ENCODE results near the gene KCNJ14. TPM values are rescaled to one million over a fixed set of nuclear protein-coding genes. Genes with fewer than 3 reads are reported as not detected.

KCNJ14 gene
- 0.59 TPM for polyA plus RNA-seq (2013, experiment 1 of 4)
- 0.87 TPM for polyA plus RNA-seq (2013, experiment 2 of 4)
- polyA plus RNA-seq (2013, experiment 3 of 4): 0.27 TPM
- 0.61 TPM for polyA plus RNA-seq (2013, experiment 4 of 4)

GRCh38 chr19:48455171-48455907 is at the start of gene KCNJ14:
Gene KCNJ14 (plus strand): TSS chr19:48455574. CDS start chr19:48461725, 6,151 bp downstream.
- Histone ChIP-seq H3K4me1 (ENCODE audit: control insufficient read depth, insufficient read depth, low read length) (no peaks in the 10 kb centered on the region), H3K9me3 (ENCODE audit: control insufficient read depth, low read length) (no peaks in the 10 kb centered on the region), H3K27me3 (ENCODE audit: control insufficient read depth, insufficient read depth, low read length, poor library complexity, severe bottlenecking) (no peaks in the 10 kb centered on the region), H3K27ac (ENCODE audit: insufficient read depth, low read depth, low read length, poor library complexity, severe bottlenecking) (no peak within 1 kb of the TSS), H3K4me3 (ENCODE audit: insufficient read depth, low read depth, low read length) (no peak within 1 kb of the TSS), H3K36me3 (ENCODE audit: control insufficient read depth, insufficient read depth, low read length) (peaks cover 32% of the 10 kb centered on the region)
- 93 to 95% methylated on average over 16 of the region's 16 CpGs for WGBS, 2 experiments

- no peaks in the 10 kb centered on the region for H3K9me3 ChIP-seq (ENCODE audit: control insufficient read depth, low read length)
- WGBS, 2 experiments: 92% methylated on average over 13 of the region's 13 CpGs
- H3K4me1 ChIP-seq (ENCODE audit: control insufficient read depth, insufficient read depth, low read length): no peaks in the 10 kb centered on the region
- no peak overlapping the region for H3K4me3 ChIP-seq (ENCODE audit: insufficient read depth, low read depth, low read length)
- H3K27ac ChIP-seq (ENCODE audit: insufficient read depth, low read depth, low read length, poor library complexity, severe bottlenecking): no peak overlapping the region
- no peaks in the 10 kb centered on the region for H3K27me3 ChIP-seq (ENCODE audit: control insufficient read depth, insufficient read depth, low read length, poor library complexity, severe bottlenecking)
- no peaks in the 10 kb centered on the region for H3K36me3 ChIP-seq (ENCODE audit: control insufficient read depth, insufficient read depth, low read length)
Measured at GRCh38 chr19:48405850-48406249, 49.5 kb upstream of the KCNJ14 start.

GRCh38 chr19:48413879-48414587 is 41.3 kb upstream of the KCNJ14 start:
- Histone ChIP-seq H3K27ac (ENCODE audit: insufficient read depth, low read depth, low read length, poor library complexity, severe bottlenecking) (no peak overlapping the region), H3K4me3 (ENCODE audit: insufficient read depth, low read depth, low read length) (peak overlapping the region; percentile 32), H3K27me3 (ENCODE audit: control insufficient read depth, insufficient read depth, low read length, poor library complexity, severe bottlenecking) (peaks cover 10% of the 10 kb centered on the region), H3K4me1 (ENCODE audit: control insufficient read depth, insufficient read depth, low read length) (peaks cover 4% of the 10 kb centered on the region), H3K9me3 (ENCODE audit: control insufficient read depth, low read length) (no peaks in the 10 kb centered on the region), H3K36me3 (ENCODE audit: control insufficient read depth, insufficient read depth, low read length) (no peaks in the 10 kb centered on the region)
- 48 to 56% methylated on average over 24 of the region's 24 CpGs for WGBS, 2 experiments

- no peaks in the 10 kb centered on the region for H3K9me3 ChIP-seq (ENCODE audit: control insufficient read depth, low read length)
- peaks cover 4% of the 10 kb centered on the region for H3K4me1 ChIP-seq (ENCODE audit: control insufficient read depth, insufficient read depth, low read length)
- H3K27ac ChIP-seq (ENCODE audit: insufficient read depth, low read depth, low read length, poor library complexity, severe bottlenecking): no peak overlapping the region
- 68 to 73% methylated on average over 14 of the region's 14 CpGs for WGBS, 2 experiments
- no peak overlapping the region for H3K4me3 ChIP-seq (ENCODE audit: insufficient read depth, low read depth, low read length)
- H3K27me3 ChIP-seq (ENCODE audit: control insufficient read depth, insufficient read depth, low read length, poor library complexity, severe bottlenecking): peaks cover 10% of the 10 kb centered on the region
- no peaks in the 10 kb centered on the region for H3K36me3 ChIP-seq (ENCODE audit: control insufficient read depth, insufficient read depth, low read length)
Measured at GRCh38 chr19:48415395-48415794, 40.0 kb upstream of the KCNJ14 start.

GRCh38 chr19:48415806-48416221 is 39.6 kb upstream of the KCNJ14 start:
- H3K4me1 ChIP-seq (ENCODE audit: control insufficient read depth, insufficient read depth, low read length): peaks cover 4% of the 10 kb centered on the region
- H3K4me3 ChIP-seq (ENCODE audit: insufficient read depth, low read depth, low read length): no peak overlapping the region
- WGBS, 2 experiments: 94% methylated on average over 30 of the region's 30 CpGs
- H3K36me3 ChIP-seq (ENCODE audit: control insufficient read depth, insufficient read depth, low read length): no peaks in the 10 kb centered on the region
- peaks cover 10% of the 10 kb centered on the region for H3K27me3 ChIP-seq (ENCODE audit: control insufficient read depth, insufficient read depth, low read length, poor library complexity, severe bottlenecking)
- H3K27ac ChIP-seq (ENCODE audit: insufficient read depth, low read depth, low read length, poor library complexity, severe bottlenecking): no peak overlapping the region
- H3K9me3 ChIP-seq (ENCODE audit: control insufficient read depth, low read length): no peaks in the 10 kb centered on the region

- H3K9me3 ChIP-seq (ENCODE audit: control insufficient read depth, low read length): no peaks in the 10 kb centered on the region
- no peak overlapping the region for H3K27ac ChIP-seq (ENCODE audit: insufficient read depth, low read depth, low read length, poor library complexity, severe bottlenecking)
- no peaks in the 10 kb centered on the region for H3K36me3 ChIP-seq (ENCODE audit: control insufficient read depth, insufficient read depth, low read length)
- H3K4me3 ChIP-seq (ENCODE audit: insufficient read depth, low read depth, low read length): no peak overlapping the region
- peaks cover 10% of the 10 kb centered on the region for H3K27me3 ChIP-seq (ENCODE audit: control insufficient read depth, insufficient read depth, low read length, poor library complexity, severe bottlenecking)
- peaks cover 4% of the 10 kb centered on the region for H3K4me1 ChIP-seq (ENCODE audit: control insufficient read depth, insufficient read depth, low read length)
- 80 to 83% methylated on average over 7 of the region's 7 CpGs for whole genome bisulfite sequencing, 2 experiments
Measured at GRCh38 chr19:48417421-48417820, 38.0 kb upstream of the KCNJ14 start.

- peaks cover 10% of the 10 kb centered on the region for H3K27me3 ChIP-seq (ENCODE audit: control insufficient read depth, insufficient read depth, low read length, poor library complexity, severe bottlenecking)
- 85% methylated on average over 6 of the region's 6 CpGs for whole genome bisulfite sequencing, 2 experiments
- no peaks in the 10 kb centered on the region for H3K36me3 ChIP-seq (ENCODE audit: control insufficient read depth, insufficient read depth, low read length)
- H3K9me3 ChIP-seq (ENCODE audit: control insufficient read depth, low read length): no peaks in the 10 kb centered on the region
- H3K27ac ChIP-seq (ENCODE audit: insufficient read depth, low read depth, low read length, poor library complexity, severe bottlenecking): no peak overlapping the region
- peaks cover 4% of the 10 kb centered on the region for H3K4me1 ChIP-seq (ENCODE audit: control insufficient read depth, insufficient read depth, low read length)
- no peak overlapping the region for H3K4me3 ChIP-seq (ENCODE audit: insufficient read depth, low read depth, low read length)
Measured at GRCh38 chr19:48418317-48419064, 36.9 kb upstream of the KCNJ14 start.

- Histone ChIP-seq H3K4me3 (ENCODE audit: insufficient read depth, low read depth, low read length) (no peak overlapping the region), H3K9me3 (ENCODE audit: control insufficient read depth, low read length) (no peaks in the 10 kb centered on the region), H3K4me1 (ENCODE audit: control insufficient read depth, insufficient read depth, low read length) (peaks cover 4% of the 10 kb centered on the region), H3K27ac (ENCODE audit: insufficient read depth, low read depth, low read length, poor library complexity, severe bottlenecking) (no peak overlapping the region), H3K27me3 (ENCODE audit: control insufficient read depth, insufficient read depth, low read length, poor library complexity, severe bottlenecking) (peaks cover 6% of the 10 kb centered on the region), H3K36me3 (ENCODE audit: control insufficient read depth, insufficient read depth, low read length) (no peaks in the 10 kb centered on the region)
- 73 to 74% methylated on average over 29 to 30 of the region's 31 CpGs for WGBS, 2 experiments
Measured at GRCh38 chr19:48419158-48419920, 36.0 kb upstream of the KCNJ14 start.

- 87 to 91% methylated on average over 16 of the region's 16 CpGs for WGBS, 2 experiments
- Histone ChIP-seq H3K4me3 (ENCODE audit: insufficient read depth, low read depth, low read length) (no peak overlapping the region), H3K27me3 (ENCODE audit: control insufficient read depth, insufficient read depth, low read length, poor library complexity, severe bottlenecking) (no peaks in the 10 kb centered on the region), H3K4me1 (ENCODE audit: control insufficient read depth, insufficient read depth, low read length) (peaks cover 4% of the 10 kb centered on the region), H3K9me3 (ENCODE audit: control insufficient read depth, low read length) (no peaks in the 10 kb centered on the region), H3K27ac (ENCODE audit: insufficient read depth, low read depth, low read length, poor library complexity, severe bottlenecking) (no peak overlapping the region), H3K36me3 (ENCODE audit: control insufficient read depth, insufficient read depth, low read length) (no peaks in the 10 kb centered on the region)
Measured at GRCh38 chr19:48421548-48421947, 33.8 kb upstream of the KCNJ14 start.
